ENCODE data around the gene GNAS-AS1. TPM values are rescaled to one million over a fixed set of nuclear protein-coding genes. Genes with fewer than 3 reads are reported as not detected.

The GNAS-AS1 gene
- total RNA-seq, 4 donors from 2014 or later: 0.19 TPM; not detected in 3

DNA sequence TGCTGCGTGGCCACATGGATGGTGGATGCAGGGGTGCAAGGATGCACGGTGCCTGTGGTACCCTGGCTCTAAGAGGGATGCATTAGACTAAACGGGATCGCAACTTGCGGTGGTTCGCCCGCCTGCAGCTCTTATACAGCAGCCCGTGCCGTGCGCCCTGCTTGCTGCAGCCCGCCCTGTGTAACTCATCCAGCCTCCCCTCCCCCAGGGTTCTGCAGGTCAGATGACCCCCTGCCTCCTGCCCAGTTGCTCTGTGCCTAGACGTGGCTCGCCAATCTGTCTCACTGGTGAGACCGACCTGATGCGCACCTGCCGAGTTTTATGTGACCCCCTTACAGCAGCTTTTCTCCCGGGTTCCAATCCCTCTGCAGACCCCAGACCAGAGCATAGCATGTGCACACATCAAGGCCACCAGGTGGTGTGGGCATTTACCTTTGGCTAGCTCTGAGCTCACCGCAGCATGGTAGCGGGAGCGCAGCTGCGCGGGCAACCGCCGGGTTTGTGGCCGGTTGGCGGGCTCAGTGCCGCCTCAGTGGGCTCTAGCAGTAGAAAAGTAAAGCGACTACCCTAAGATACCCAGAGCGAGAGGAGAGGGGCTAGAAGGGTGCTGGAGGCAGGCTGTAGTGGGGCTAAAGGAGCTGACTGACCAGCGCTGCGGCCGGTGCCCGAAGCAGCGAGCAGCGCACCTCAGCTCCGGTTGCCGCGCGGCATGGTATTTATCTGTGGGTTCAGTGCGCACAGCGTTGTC lies 693 bp upstream of the GNAS-AS1 start:
- peak; percentile 4 for ATAC-seq
- WGBS, 2 donors (ENCODE audit: low coverage in 1 of 2): 20 to 44% methylated on average over 3 to 5 of the region's 41 CpGs
- H3K27ac ChIP-seq: no peak overlapping the region
- no peaks in the 10 kb centered on the region for H3K9me3 ChIP-seq
- peaks cover 77% of the 10 kb centered on the region for H3K27me3 ChIP-seq
- H3K4me3 ChIP-seq: peak overlapping the region; percentile 31 to 46
- peaks cover 0 to 44% (median 10%) of the 10 kb centered on the region in 3 donors for H3K4me1 ChIP-seq
- H3K36me3 ChIP-seq: no peaks in the 10 kb centered on the region
- TF ChIP-seq EP300 (IDR thresholded peaks at IDR 0.05) (no peak), POLR2A (IDR thresholded peaks at IDR 0.05) (no peak), POLR2AphosphoS5 (IDR thresholded peaks at IDR 0.05) (no peak)
- TF ChIP-seq, protein P1, sequence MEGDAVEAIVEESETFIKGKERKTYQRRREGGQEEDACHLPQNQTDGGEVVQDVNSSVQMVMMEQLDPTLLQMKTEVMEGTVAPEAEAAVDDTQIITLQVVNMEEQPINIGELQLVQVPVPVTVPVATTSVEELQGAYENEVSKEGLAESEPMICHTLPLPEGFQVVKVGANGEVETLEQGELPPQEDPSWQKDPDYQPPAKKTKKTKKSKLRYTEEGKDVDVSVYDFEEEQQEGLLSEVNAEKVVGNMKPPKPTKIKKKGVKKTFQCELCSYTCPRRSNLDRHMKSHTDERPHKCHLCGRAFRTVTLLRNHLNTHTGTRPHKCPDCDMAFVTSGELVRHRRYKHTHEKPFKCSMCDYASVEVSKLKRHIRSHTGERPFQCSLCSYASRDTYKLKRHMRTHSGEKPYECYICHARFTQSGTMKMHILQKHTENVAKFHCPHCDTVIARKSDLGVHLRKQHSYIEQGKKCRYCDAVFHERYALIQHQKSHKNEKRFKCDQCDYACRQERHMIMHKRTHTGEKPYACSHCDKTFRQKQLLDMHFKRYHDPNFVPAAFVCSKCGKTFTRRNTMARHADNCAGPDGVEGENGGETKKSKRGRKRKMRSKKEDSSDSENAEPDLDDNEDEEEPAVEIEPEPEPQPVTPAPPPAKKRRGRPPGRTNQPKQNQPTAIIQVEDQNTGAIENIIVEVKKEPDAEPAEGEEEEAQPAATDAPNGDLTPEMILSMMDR (IDR thresholded peaks at IDR 0.05): no peak

DNA sequence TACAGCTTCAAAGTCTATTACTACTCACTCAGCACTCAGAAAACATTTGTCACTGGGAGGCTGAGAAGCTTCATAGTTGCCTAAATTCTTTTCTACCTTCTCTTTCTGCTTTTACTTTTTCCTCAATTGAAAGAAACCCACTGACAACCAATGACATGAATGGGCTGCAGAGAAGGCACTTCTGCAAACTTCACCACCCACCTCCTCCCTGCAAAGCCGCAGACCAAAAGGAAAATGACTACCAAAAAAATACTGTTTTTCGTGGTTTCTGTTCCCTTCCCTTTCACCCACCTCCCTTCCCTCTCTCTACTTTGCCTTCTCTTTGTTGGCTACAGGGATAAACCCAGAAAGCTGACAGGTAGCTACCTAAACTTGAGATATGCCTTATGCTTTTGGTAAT lies 3.2 kb downstream of the GNAS-AS1 start:
- ATAC-seq: no peak

DNA sequence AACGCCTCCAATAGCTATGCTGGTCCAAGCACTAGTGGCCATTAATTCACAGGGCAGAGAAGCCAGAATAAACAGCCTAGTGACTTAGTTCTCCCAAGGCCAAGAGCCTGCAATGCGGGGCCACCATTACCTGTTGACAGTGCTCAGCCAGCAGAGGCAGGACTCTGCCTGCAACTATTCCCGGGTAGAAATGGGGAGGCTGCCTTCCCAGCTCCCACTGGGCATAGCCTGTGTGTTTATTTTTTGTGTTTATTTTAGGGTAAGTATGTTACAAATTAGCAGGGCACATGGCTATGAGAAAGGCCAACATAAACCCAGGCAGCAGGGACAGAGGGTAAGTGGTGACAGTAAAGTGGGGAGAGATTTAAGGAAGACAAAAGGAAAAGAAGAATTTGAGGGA lies 5.0 kb downstream of the GNAS-AS1 start:
- H3K36me3 ChIP-seq: no peaks in the 10 kb centered on the region
- H3K9me3 ChIP-seq: no peaks in the 10 kb centered on the region
- WGBS, 2 donors (ENCODE audit: low coverage in 1 of 2): 95 to 100% methylated on average over 1 to 2 of the region's 3 CpGs
- H3K4me3 ChIP-seq: no peak overlapping the region
- TF ChIP-seq POLR2A (IDR thresholded peaks at IDR 0.05) (no peak), EP300 (IDR thresholded peaks at IDR 0.05) (no peak), POLR2AphosphoS5 (IDR thresholded peaks at IDR 0.05) (no peak)
- TF ChIP-seq, protein P1 (IDR thresholded peaks at IDR 0.05): no peak
- peaks cover 0 to under 1% (median 0%) of the 10 kb centered on the region in 3 donors for H3K4me1 ChIP-seq
- H3K27ac ChIP-seq: no peak overlapping the region
- H3K27me3 ChIP-seq: peaks cover 72% of the 10 kb centered on the region
- no peak for ATAC-seq

More for the DNA sequence above, 3.2 kb downstream of the GNAS-AS1 start:
- Histone ChIP-seq H3K4me3 (no peak overlapping the region), H3K27ac (no peak overlapping the region), H3K27me3 (peaks cover 72% of the 10 kb centered on the region), H3K4me1 (peaks cover 0 to 10% (median 0%) of the 10 kb centered on the region in 3 donors), H3K9me3 (no peaks in the 10 kb centered on the region), H3K36me3 (no peaks in the 10 kb centered on the region)
- TF ChIP-seq POLR2A (IDR thresholded peaks at IDR 0.05) (no peak), EP300 (IDR thresholded peaks at IDR 0.05) (no peak), POLR2AphosphoS5 (IDR thresholded peaks at IDR 0.05) (no peak)
- TF ChIP-seq, protein P1 (IDR thresholded peaks at IDR 0.05): no peak
- 75 to 80% methylated on average over 1 to 2 of the region's 2 CpGs for WGBS, 2 donors (ENCODE audit: low coverage in 1 of 2)

DNA sequence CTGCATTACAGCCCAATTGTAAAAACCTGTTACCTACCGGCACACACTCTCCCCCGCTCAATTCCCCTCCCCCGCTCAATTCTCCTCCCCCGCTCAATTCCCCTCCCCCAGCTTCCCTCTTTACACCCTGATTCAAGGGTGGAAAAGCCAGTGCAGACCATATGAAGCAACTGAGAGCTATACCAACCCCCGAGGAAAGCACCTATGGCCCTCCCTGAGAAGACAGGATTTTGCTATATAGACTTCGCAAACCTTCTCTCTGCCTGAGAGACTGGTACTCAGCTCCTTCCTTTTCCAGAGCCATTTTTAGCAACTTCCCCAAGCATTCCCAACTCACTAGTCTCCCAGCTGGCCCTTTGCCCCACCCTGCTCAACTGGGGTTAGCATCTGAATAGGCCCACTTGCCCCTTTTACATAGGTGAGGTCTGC lies 7.6 kb downstream of the GNAS-AS1 start:
- Histone ChIP-seq H3K4me3 (no peak overlapping the region), H3K27ac (no peak overlapping the region), H3K4me1 (peaks cover 0 to 19% (median 0%) of the 10 kb centered on the region in 3 donors), H3K36me3 (no peaks in the 10 kb centered on the region), H3K27me3 (peaks cover 80% of the 10 kb centered on the region), H3K9me3 (no peaks in the 10 kb centered on the region)
- WGBS, 2 donors (ENCODE audit: low coverage in 1 of 2): 49 to 54% methylated on average over 2 to 5 of the region's 6 CpGs
- no peak for TF ChIP-seq EP300 (IDR thresholded peaks at IDR 0.05)
- TF ChIP-seq POLR2AphosphoS5 (IDR thresholded peaks at IDR 0.05): no peak
- TF ChIP-seq POLR2A (IDR thresholded peaks at IDR 0.05): no peak
- TF ChIP-seq, protein P1 (IDR thresholded peaks at IDR 0.05): no peak
- ATAC-seq: no peak

DNA sequence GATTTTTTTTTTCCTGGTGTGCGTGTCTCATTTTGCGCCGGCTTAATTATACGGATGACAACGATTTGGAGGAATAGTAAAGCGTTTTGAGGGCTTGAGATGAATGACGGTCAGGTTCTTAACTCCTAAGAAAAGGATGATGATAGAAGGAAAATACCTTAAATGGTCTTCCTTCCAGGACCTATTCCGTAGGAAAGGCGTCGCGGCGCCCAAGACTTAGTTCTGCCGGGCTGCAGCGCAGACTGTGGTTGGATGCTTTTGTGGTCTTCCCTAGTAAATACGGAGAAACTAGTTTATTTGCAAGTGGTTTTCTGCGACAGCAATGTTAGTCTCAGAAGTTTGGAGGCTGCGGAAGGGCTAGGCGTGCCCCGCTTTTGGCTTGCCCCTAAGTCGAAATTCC lies 8.4 kb downstream of the GNAS-AS1 start:
- ATAC-seq: no peak
- Histone ChIP-seq H3K9me3 (no peaks in the 10 kb centered on the region), H3K27me3 (peaks cover 89% of the 10 kb centered on the region), H3K4me1 (peaks cover 0 to 19% (median 0%) of the 10 kb centered on the region in 3 donors), H3K36me3 (no peaks in the 10 kb centered on the region), H3K27ac (no peak overlapping the region), H3K4me3 (no peak overlapping the region)
- TF ChIP-seq POLR2A (IDR thresholded peaks at IDR 0.05) (no peak), POLR2AphosphoS5 (IDR thresholded peaks at IDR 0.05) (no peak), EP300 (IDR thresholded peaks at IDR 0.05) (no peak)
- TF ChIP-seq, protein P1 (IDR thresholded peaks at IDR 0.05): no peak
- WGBS, 2 donors (ENCODE audit: low coverage in 1 of 2): 34 to 52% methylated on average over 15 to 20 of the region's 20 CpGs
